Body of pancreas (tissue), 4 donors: ENCODE data around the gene AP5B1. TPM values are rescaled to one million over a fixed set of nuclear protein-coding genes. Genes with fewer than 3 reads are reported as not detected.
A peak's percentile ranks its signal among the peaks of the same experiment; 100 is the strongest.

Experiments used
- ATAC-seq: fragments of 150-250 bp; one replicate; pipeline ENCODE4 v1.9.1; 2016
- DNase-seq, 4 donors: peaks; one replicate each; pipeline ENCODE4 v3.0.0-alpha.2; 2019
- H3K27ac ChIP-seq, 4 donors: fragments of 200-600 bp; sonication (generic); 1 replicate in 3 of 4; 2 replicates in 1 of 4; pipeline versions ENCODE4 v1.5.1 to v1.6.1; 2016 to 2019; ENCODE audit warnings: mild to moderate bottlenecking in 1 of 4, mixed read lengths in 1 of 4, moderate library complexity in 1 of 4
- H3K27me3 ChIP-seq, 2 donors: fragments of 200-600 bp; sonication (generic); one replicate each; pipeline ENCODE4 v1.6.0; 2016; ENCODE audit warnings: mild to moderate bottlenecking in 1 of 2
- H3K36me3 ChIP-seq, 2 donors: fragments of 200-600 bp; sonication (generic); replicated peaks in 1 of 2; 2 replicates each; pipeline ENCODE4 v1.5.1; 2016; ENCODE audit warnings: low read depth in 2 of 2; ENCODE audit not compliant: insufficient read depth in 1 of 2
- H3K4me1 ChIP-seq: fragments of 200-600 bp; sonication (generic); one replicate; pipeline ENCODE4 v1.6.0; 2016
- H3K4me3 ChIP-seq, 2 donors: fragments of 200-600 bp; sonication (generic); 1 replicate in 1 of 2; 2 replicates in 1 of 2; pipeline ENCODE4 v1.5.1; 2016 to 2019
- H3K9me3 ChIP-seq, 3 donors: fragments of 200-600 bp; sonication (generic); 1 replicate in 2 of 3; 2 replicates in 1 of 3; pipeline ENCODE4 v1.5.1; 2016
- POLR2A ChIP-seq, 3 donors: fragments of 450-650 bp; IDR thresholded peaks; one replicate each; pipeline ENCODE4 v1.6.1; 2016; ENCODE audit warnings: antibody characterized with exemption in 3 of 3, mild to moderate bottlenecking in 2 of 3
- WGBS, 2 donors: methylation state at CpG; one replicate each; pipeline ENCODE4 v1.1.5; 2017; 5-methylcytosine and 5-hydroxymethylcytosine counted together
- intact Hi-C: fragments of 100-400 bp; cut with DNase I; formaldehyde crosslinking; loops from one replicate; pipeline ENCODE4 v1.15.1; 2023
- total RNA-seq, 2 donors: library from RNA; depleted of rRNA; stranded (reverse); fragments of >200 nt; gene quantifications; one replicate each; pipeline ENCODE4 v1.1.0, GENCODE V29; 2016
- TF ChIP-seq, protein P1 (sequence below), 7 experiments: fragments of 450-650 bp in 4 of 7; fragments of 200-600 bp in 3 of 7; sonication (generic) in 3 of 7; IDR thresholded peaks; one replicate each; pipeline ENCODE4 v1.5.1; 2016 to 2019; ENCODE audit warnings: antibody characterized with exemption in 7 of 7

Gene AP5B1
- total RNA-seq, 2 donors from 2014 or later: 18.2 to 33.9 TPM

GRCh38 chr11:65778431-65778900, 2.3 kb downstream of the AP5B1 start:
- peak overlapping the region in 2 of 4 donors; percentile 88 to 90 for H3K27ac ChIP-seq
- no peaks in the 10 kb centered on the region for H3K9me3 ChIP-seq
- H3K4me1 ChIP-seq: peaks cover 63% of the 10 kb centered on the region
- H3K36me3 ChIP-seq: no peaks in the 10 kb centered on the region
- no peak for ATAC-seq
- whole genome bisulfite sequencing, 2 donors: 86% methylated on average over 6 to 18 of the region's 20 CpGs
- H3K27me3 ChIP-seq: no peaks in the 10 kb centered on the region
- DNase-seq: no peak
- no peak for TF ChIP-seq POLR2A (IDR thresholded peaks at IDR 0.05)
- TF ChIP-seq, protein P1, sequence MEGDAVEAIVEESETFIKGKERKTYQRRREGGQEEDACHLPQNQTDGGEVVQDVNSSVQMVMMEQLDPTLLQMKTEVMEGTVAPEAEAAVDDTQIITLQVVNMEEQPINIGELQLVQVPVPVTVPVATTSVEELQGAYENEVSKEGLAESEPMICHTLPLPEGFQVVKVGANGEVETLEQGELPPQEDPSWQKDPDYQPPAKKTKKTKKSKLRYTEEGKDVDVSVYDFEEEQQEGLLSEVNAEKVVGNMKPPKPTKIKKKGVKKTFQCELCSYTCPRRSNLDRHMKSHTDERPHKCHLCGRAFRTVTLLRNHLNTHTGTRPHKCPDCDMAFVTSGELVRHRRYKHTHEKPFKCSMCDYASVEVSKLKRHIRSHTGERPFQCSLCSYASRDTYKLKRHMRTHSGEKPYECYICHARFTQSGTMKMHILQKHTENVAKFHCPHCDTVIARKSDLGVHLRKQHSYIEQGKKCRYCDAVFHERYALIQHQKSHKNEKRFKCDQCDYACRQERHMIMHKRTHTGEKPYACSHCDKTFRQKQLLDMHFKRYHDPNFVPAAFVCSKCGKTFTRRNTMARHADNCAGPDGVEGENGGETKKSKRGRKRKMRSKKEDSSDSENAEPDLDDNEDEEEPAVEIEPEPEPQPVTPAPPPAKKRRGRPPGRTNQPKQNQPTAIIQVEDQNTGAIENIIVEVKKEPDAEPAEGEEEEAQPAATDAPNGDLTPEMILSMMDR (IDR thresholded peaks at IDR 0.05): no peak
- intact Hi-C loops: loop anchor here (5.0 kb wide), 1 partner anchor 34 kb away; no protein-coding TSS in a partner anchor
- no peak overlapping the region for H3K4me3 ChIP-seq

- Histone ChIP-seq H3K4me3 (no peak overlapping the region), H3K36me3 (no peaks in the 10 kb centered on the region), H3K9me3 (no peaks in the 10 kb centered on the region), H3K27ac (peak overlapping the region in 3 of 4 donors; percentile 69 to 80 (median 78)), H3K4me1 (peaks cover 63% of the 10 kb centered on the region), H3K27me3 (no peaks in the 10 kb centered on the region)
- no peak for DNase-seq
- intact Hi-C loops: loop anchor here (5.0 kb wide), 1 partner anchor 34 kb away; no protein-coding TSS in a partner anchor
- TF ChIP-seq, protein P1 (IDR thresholded peaks at IDR 0.05): no peak
- no peak for TF ChIP-seq POLR2A (IDR thresholded peaks at IDR 0.05)
- no peak for ATAC-seq
- WGBS, 2 donors: 76 to 89% methylated on average over 18 to 22 of the region's 23 CpGs
These were observed 2.9 kb downstream of the AP5B1 start for GRCh38 chr11:65777821-65778361.

DNA sequence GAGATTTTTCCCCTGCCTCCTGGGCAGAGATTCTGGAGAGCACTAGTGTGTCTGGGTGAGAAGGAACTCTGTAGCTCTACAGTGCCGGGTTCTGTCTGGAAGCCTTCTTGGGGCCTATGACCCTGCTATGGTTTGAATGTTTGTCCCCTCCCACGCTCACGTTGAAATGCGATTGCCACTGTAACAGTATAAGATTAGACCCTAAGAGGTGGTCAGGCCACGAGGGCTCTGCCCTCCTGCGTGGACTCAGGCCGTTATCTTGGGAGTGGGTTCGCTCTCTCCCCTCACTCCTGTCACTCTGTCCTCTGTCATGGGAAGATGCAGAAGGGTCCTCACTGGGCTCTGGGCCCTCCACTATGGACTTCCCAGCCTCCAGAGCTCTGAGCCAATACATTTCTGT, 3.5 kb downstream of the AP5B1 start:
- 56 to 77% methylated on average over 7 to 8 of the region's 8 CpGs for WGBS, 2 donors
- Histone ChIP-seq H3K27me3 (no peaks in the 10 kb centered on the region), H3K9me3 (no peaks in the 10 kb centered on the region), H3K4me3 (no peak overlapping the region), H3K27ac (peak overlapping the region; percentile 52 to 80 (median 74)), H3K36me3 (no peaks in the 10 kb centered on the region), H3K4me1 (peaks cover 66% of the 10 kb centered on the region)
- no peak for DNase-seq
- no peak for ATAC-seq
- TF ChIP-seq, protein P1 (IDR thresholded peaks at IDR 0.05): no peak
- no peak for TF ChIP-seq POLR2A (IDR thresholded peaks at IDR 0.05)
- intact Hi-C loops: loop anchor here (5.0 kb wide), 1 partner anchor 35 kb away; no protein-coding TSS in a partner anchor

- no peaks in the 10 kb centered on the region for H3K36me3 ChIP-seq
- intact Hi-C loops: loop anchor here (5.0 kb wide), 1 partner anchor 36 kb away; no protein-coding TSS in a partner anchor
- TF ChIP-seq, protein P1 (IDR thresholded peaks at IDR 0.05): no peak
- no peak for TF ChIP-seq POLR2A (IDR thresholded peaks at IDR 0.05)
- peaks cover 69% of the 10 kb centered on the region for H3K4me1 ChIP-seq
- 44 to 53% methylated on average over 7 to 8 of the region's 8 CpGs for WGBS, 2 donors
- peak; percentile 54 to 82 (median 72) for DNase-seq
- no peaks in the 10 kb centered on the region for H3K9me3 ChIP-seq
- H3K4me3 ChIP-seq: no peak overlapping the region
- no peaks in the 10 kb centered on the region for H3K27me3 ChIP-seq
- peak overlapping the region; percentile 52 to 80 (median 74) for H3K27ac ChIP-seq
- ATAC-seq: peak; percentile 12
These were observed 4.0 kb downstream of the AP5B1 start for GRCh38 chr11:65776710-65777141.
